Caco-2 (cell line): ENCODE measurements around the gene ATP8B2. TPM values are rescaled to one million over a fixed set of nuclear protein-coding genes. Genes with fewer than 3 reads are reported as not detected.
"Not testable (repeated sequence)": the region's sequence is repeated elsewhere in the genome, so short reads cannot be mapped to it uniquely, and the experiment has no call there.

Source experiments
- BruUV-seq: library from RNA; stranded (reverse); fragments of 400-500 nt; replicated peaks from 2 replicates; lab custom pipeline; 2021; lab: Mats Ljungman, UMichigan
- CTCF ChIA-PET: fragments of 300-600 bp; sonication (Branson Sonifier 250); formaldehyde crosslinking; loops from one replicate; lab custom pipeline; 2022; ENCODE audit warnings: antibody characterized with exemption; lab: Charles Lee
- POLR2A ChIA-PET: fragments of 300-600 bp; sonication (Branson Sonifier 250); formaldehyde crosslinking; loops from one replicate; lab custom pipeline; 2022; ENCODE audit warnings: antibody characterized with exemption; lab: Charles Lee
- DNase-seq, 2 experiments: peaks; one replicate each; pipeline versions ENCODE4 v3.0.0 to v3.0.0-alpha.2; 2020 to 2022
- H3K27me3 ChIP-seq: replicated peaks from 2 replicates; pipeline ENCODE4 v1.6.0; 2011; ENCODE audit warnings: low read length; ENCODE audit not compliant: control insufficient read depth, insufficient read depth
- H3K36me3 ChIP-seq: 2 replicates; pipeline ENCODE4 v1.5.1; 2011; ENCODE audit warnings: low read length; ENCODE audit not compliant: control insufficient read depth, insufficient read depth
- H3K4me1 ChIP-seq: fragments of 250-450 bp; sonication (Bioruptor Pico); 2 replicates; pipeline ENCODE4 v1.5.1; 2020; ENCODE audit warnings: mild to moderate bottlenecking
- H3K4me3 ChIP-seq: 2 replicates; pipeline ENCODE4 v1.5.1; 2011; ENCODE audit warnings: low read depth, mild to moderate bottlenecking, control low read depth, low read length
- H3K9me3 ChIP-seq: fragments of 250-450 bp; sonication (Bioruptor Pico); 2 replicates; pipeline ENCODE4 v1.5.1; 2020; ENCODE audit warnings: mild to moderate bottlenecking, moderate library complexity
- H3K27ac Mint-ChIP-seq: one replicate; pipeline ENCODE4 v1.8.0; 2022; ENCODE audit warnings: mixed read lengths; ENCODE audit not compliant: unreplicated experiment
- H3K27me3 Mint-ChIP-seq: one replicate; pipeline ENCODE4 v1.8.0; 2022; ENCODE audit warnings: mixed read lengths; ENCODE audit not compliant: insufficient read depth, unreplicated experiment
- H3K36me3 Mint-ChIP-seq: one replicate; pipeline ENCODE4 v1.8.0; 2022; ENCODE audit warnings: mild to moderate bottlenecking, mixed read lengths; ENCODE audit not compliant: insufficient read depth, unreplicated experiment
- H3K4me1 Mint-ChIP-seq: one replicate; pipeline ENCODE4 v1.8.0; 2022; ENCODE audit warnings: low read depth, mixed read lengths; ENCODE audit not compliant: unreplicated experiment
- H3K4me3 Mint-ChIP-seq: one replicate; pipeline ENCODE4 v1.8.0; 2022; ENCODE audit warnings: mild to moderate bottlenecking, moderate library complexity, mixed read lengths; ENCODE audit not compliant: unreplicated experiment
- H3K9me3 Mint-ChIP-seq: one replicate; pipeline ENCODE4 v1.8.0; 2022; ENCODE audit warnings: mixed read lengths; ENCODE audit not compliant: unreplicated experiment
- CTCF ChIP-seq, 2 experiments: fragments of 200-600 bp in 1 of 2; IDR thresholded peaks; 1 replicate in 1 of 2; 2 replicates in 1 of 2; pipeline versions ENCODE4 v1.5.1 to v1.8.0; 2011 to 2022; ENCODE audit warnings: antibody characterized with exemption in 1 of 2, control low read depth in 1 of 2, inconsistent platforms in 1 of 2, low read depth in 1 of 2, low read length in 1 of 2, mild to moderate bottlenecking in 1 of 2, moderate library complexity in 1 of 2; ENCODE audit not compliant: insufficient read depth in 1 of 2, severe bottlenecking in 1 of 2, unreplicated experiment in 1 of 2
- intact Hi-C: fragments of 100-400 bp; cut with micrococcal nuclease; formaldehyde crosslinking; loops from one replicate; pipeline ENCODE4 v1.10.0; 2022; ENCODE audit not compliant: unreplicated experiment
- total RNA-seq: library from RNA; stranded (reverse); gene quantifications from 2 replicates; pipeline ENCODE4 v1.2.3, GENCODE V29; 2022

ATP8B2 gene
- total RNA-seq, 1 experiment from 2014 or later: 10.5 TPM

DNA sequence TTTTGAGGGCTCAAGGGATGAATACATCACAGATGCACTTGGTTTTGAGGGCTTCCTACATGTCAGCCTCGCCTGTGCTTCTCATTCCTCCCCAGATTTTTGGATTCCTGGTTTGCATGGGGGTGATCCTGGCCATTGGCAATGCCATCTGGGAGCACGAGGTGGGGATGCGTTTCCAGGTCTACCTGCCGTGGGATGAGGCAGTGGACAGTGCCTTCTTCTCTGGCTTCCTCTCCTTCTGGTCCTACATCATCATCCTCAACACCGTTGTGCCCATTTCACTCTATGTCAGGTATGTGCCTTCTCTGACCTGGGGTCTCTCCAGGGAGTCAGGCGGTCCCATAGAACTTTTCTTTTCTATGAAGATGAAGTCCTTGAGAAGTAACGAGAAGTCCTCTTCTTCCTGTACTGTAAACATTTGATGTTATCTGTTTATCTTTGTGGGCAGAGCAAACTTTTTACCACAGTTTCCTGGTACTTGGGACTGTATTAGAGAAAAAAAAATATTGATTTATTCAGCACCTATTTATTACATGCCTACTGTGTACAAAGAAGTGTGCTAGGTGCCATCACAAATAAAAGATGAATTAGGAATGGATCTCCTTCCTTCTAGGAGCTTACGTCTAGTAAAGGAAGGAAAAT lies 12.0 kb downstream of the ATP8B2 start:
- Histone ChIP-seq H3K9me3 (no peaks in the 10 kb centered on the region), H3K27me3 (no peaks in the 10 kb centered on the region), H3K36me3 (no peaks in the 10 kb centered on the region), H3K4me3 (no peak overlapping the region), H3K4me1 (peaks cover 7% of the 10 kb centered on the region)
- TF ChIP-seq CTCF (IDR thresholded peaks at IDR 0.05; ENCODE audit: insufficient read depth in 1 of 2, low read depth in 1 of 2, low read length in 1 of 2, severe bottlenecking in 1 of 2, unreplicated experiment in 1 of 2): no peak
- Mint-ChIP-seq H3K4me3 (no peak overlapping the region), H3K4me1 (peaks cover 26% of the 10 kb centered on the region), H3K27ac (no peak overlapping the region), H3K27me3 (no peaks in the 10 kb centered on the region), H3K9me3 (no peaks in the 10 kb centered on the region), H3K36me3 (peaks cover 14% of the 10 kb centered on the region)
- no peak for DNase-seq
- BruUV-seq: no TSS peak
- CTCF ChIA-PET: interaction anchor here (0.6 to 0.7 kb wide), 3 partner anchors 12 to 142 kb away, joined by 3 to 4 read pairs (median 3); no protein-coding TSS in a partner anchor
- intact Hi-C loops: no loop called here
- POLR2A ChIA-PET: no interaction called here

- Mint-ChIP-seq H3K4me1 (peaks cover 20% of the 10 kb centered on the region), H3K36me3 (peaks cover 15% of the 10 kb centered on the region), H3K9me3 (no peaks in the 10 kb centered on the region), H3K27me3 (no peaks in the 10 kb centered on the region), H3K27ac (no peak overlapping the region), H3K4me3 (no peak overlapping the region)
- no peaks in the 10 kb centered on the region for H3K9me3 ChIP-seq
- H3K4me1 ChIP-seq: peaks cover 3% of the 10 kb centered on the region
- H3K27me3 ChIP-seq: no peaks in the 10 kb centered on the region
- intact Hi-C loops: no loop called here
- POLR2A ChIA-PET: no interaction called here
- 0 out of 2 replicates have a peak, but pooled peaks cover under 1% of the 10 kb centered on the region for H3K36me3 ChIP-seq
- no peak for TF ChIP-seq CTCF (IDR thresholded peaks at IDR 0.05; ENCODE audit: insufficient read depth in 1 of 2, low read depth in 1 of 2, low read length in 1 of 2, severe bottlenecking in 1 of 2, unreplicated experiment in 1 of 2)
- H3K4me3 ChIP-seq: no peak overlapping the region
- no TSS peak for BruUV-seq
- CTCF ChIA-PET: interaction anchor here (0.6 kb wide), 1 partner anchor 14 kb away, joined by 7 read pairs; no protein-coding TSS in a partner anchor
- no peak for DNase-seq
Measured at GRCh38 chr1:154338875-154339274, 13.6 kb downstream of the ATP8B2 start.

DNA sequence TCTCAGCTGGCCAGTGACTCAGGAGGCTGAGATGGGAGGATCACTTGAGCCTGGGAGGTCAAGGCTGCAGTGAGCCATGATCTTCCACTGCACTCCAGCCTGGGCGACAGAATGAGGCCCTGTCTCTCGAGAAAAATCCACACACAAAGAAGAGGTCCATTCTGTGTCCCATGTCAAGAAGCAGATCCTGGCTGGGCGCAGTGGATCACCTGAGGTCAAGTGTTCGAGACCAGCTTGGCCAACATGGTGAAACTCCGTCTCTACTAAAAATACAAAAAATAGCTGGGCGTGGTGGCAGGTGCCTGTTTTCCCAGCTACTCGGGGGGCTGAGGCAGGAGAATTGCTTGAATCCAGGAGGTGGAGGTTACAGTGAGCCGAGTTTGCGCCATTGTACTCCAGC lies 16.0 kb downstream of the ATP8B2 start:
- H3K4me3 ChIP-seq, H3K4me3 Mint-ChIP-seq, CTCF ChIA-PET, intact Hi-C loops, BruUV-seq, H3K9me3 ChIP-seq, H3K9me3 Mint-ChIP-seq, POLR2A ChIA-PET, DNase-seq, H3K27me3 Mint-ChIP-seq, H3K4me1 ChIP-seq, H3K4me1 Mint-ChIP-seq, H3K36me3 ChIP-seq, H3K27me3 ChIP-seq, H3K27ac Mint-ChIP-seq: not testable (repeated sequence)
- H3K36me3 Mint-ChIP-seq: peaks cover 12% of the 10 kb centered on the region
